GM12865 (cell line): ENCODE measurements around the gene ETV4.

Experiments used
- DNase-seq: peaks from one replicate; pipeline ENCODE4 v3.0.0; 2010; ENCODE audit warnings: low read depth
- H3K4me3 ChIP-seq: 2 replicates; pipeline ENCODE4 v1.5.1; 2011; ENCODE audit warnings: mild to moderate bottlenecking, low read depth, low read length, control low read depth
- CTCF ChIP-seq: IDR thresholded peaks from 2 replicates; pipeline ENCODE4 v1.5.1; 2011; ENCODE audit warnings: low read length, control low read depth, low read depth, inconsistent platforms; ENCODE audit not compliant: insufficient read depth; ENCODE audit errors: missing control alignments

ETV4 gene

GRCh38 chr17:43528988-43529814 lies 16.9 kb downstream of the ETV4 start:
- no peak overlapping the region for H3K4me3 ChIP-seq
- no peak for TF ChIP-seq CTCF
- no peak for DNase-seq

GRCh38 chr17:43528319-43528987 lies 17.7 kb downstream of the ETV4 start:
- H3K4me3 ChIP-seq, result no peak overlapping the region
- no peak for TF ChIP-seq CTCF
- no peak for DNase-seq

- TF ChIP-seq CTCF, result no peak
- DNase-seq, result no peak
- H3K4me3 ChIP-seq, result no peak overlapping the region
Measured at GRCh38 chr17:43526886-43527648, 19.1 kb downstream of the ETV4 start.

GRCh38 chr17:43524945-43525575 lies 21.1 kb downstream of the ETV4 start:
- no peak for DNase-seq
- TF ChIP-seq CTCF, result no peak

GRCh38 chr17:43521389-43521788 lies 24.8 kb downstream of the ETV4 start:
- no peak for DNase-seq
- H3K4me3 ChIP-seq, result no peak overlapping the region
- no peak for TF ChIP-seq CTCF

More at GRCh38 chr17:43524945-43525575, 21.1 kb downstream of the ETV4 start:
- H3K4me3 ChIP-seq, result no peak overlapping the region

- TF ChIP-seq CTCF, result no peak
- H3K4me3 ChIP-seq, result no peak overlapping the region
- DNase-seq, result peak; percentile 83
Measured at GRCh38 chr17:43517615-43518386, 28.3 kb downstream of the ETV4 start.
